Measurements from ENCODE around the gene PRKCD. TPM values are rescaled to one million over a fixed set of nuclear protein-coding genes. Genes with fewer than 3 reads are reported as not detected.

The PRKCD gene
- total RNA-seq, 1 experiment from 2014 or later, result 1.4 TPM

- CTCF ChIA-PET, result no interaction called here
Observed at GRCh38 chr3:53173107-53173506, 12.1 kb downstream of the PRKCD start.

GRCh38 chr3:53174346-53175250 is 13.6 kb downstream of the PRKCD start:
- H3K4me1 ChIP-seq (ENCODE audit: insufficient read depth, low read length, poor library complexity, severe bottlenecking), result no peaks in the 10 kb centered on the region
- CTCF ChIA-PET, result no interaction called here
- BruUV-seq (replicated peaks), result no TSS peak
- no peak overlapping the region for H3K4me3 ChIP-seq (ENCODE audit: low read depth, low read length, poor library complexity, severe bottlenecking)
- POLR2A ChIA-PET (ENCODE audit: low non-redundant PET), result no interaction called here
- H3K9me3 ChIP-seq (ENCODE audit: low read depth, low read length, poor library complexity, severe bottlenecking), result no peaks in the 10 kb centered on the region
- H3K27me3 ChIP-seq (replicated peaks; ENCODE audit: insufficient read depth, low read depth, low read length, poor library complexity), result no peaks in the 10 kb centered on the region
- no peak overlapping the region for H3K27ac ChIP-seq (ENCODE audit: low read depth, low read length, poor library complexity, severe bottlenecking)
- TF ChIP-seq CTCF (conservative IDR thresholded peaks at IDR 0.05; ENCODE audit: low read depth, low read length), result no peak
- TF ChIP-seq EZH2 (IDR thresholded peaks at IDR 0.05; ENCODE audit: borderline replicate concordance, low read depth, low read length, poor library complexity, severe bottlenecking), result no peak
- no peak for DNase-seq (ENCODE audit: low spot score)
- intact Hi-C loops (cut with micrococcal nuclease; ENCODE audit: unreplicated experiment), result no loop called here
- H3K36me3 ChIP-seq (ENCODE audit: insufficient read depth, low read length, poor library complexity, severe bottlenecking), result no peaks in the 10 kb centered on the region

More at GRCh38 chr3:53173107-53173506, 12.1 kb downstream of the PRKCD start:
- Histone ChIP-seq H3K4me3 (ENCODE audit: low read depth, low read length, poor library complexity, severe bottlenecking) (no peak overlapping the region), H3K27me3 (replicated peaks; ENCODE audit: insufficient read depth, low read depth, low read length, poor library complexity) (no peaks in the 10 kb centered on the region), H3K36me3 (ENCODE audit: insufficient read depth, low read length, poor library complexity, severe bottlenecking) (no peaks in the 10 kb centered on the region), H3K4me1 (ENCODE audit: insufficient read depth, low read length, poor library complexity, severe bottlenecking) (no peaks in the 10 kb centered on the region), H3K9me3 (ENCODE audit: low read depth, low read length, poor library complexity, severe bottlenecking) (no peaks in the 10 kb centered on the region), H3K27ac (ENCODE audit: low read depth, low read length, poor library complexity, severe bottlenecking) (no peak overlapping the region)
- DNase-seq (ENCODE audit: low spot score), result no peak
- no TSS peak for BruUV-seq (replicated peaks)
- POLR2A ChIA-PET (ENCODE audit: low non-redundant PET), result no interaction called here
- intact Hi-C loops (cut with micrococcal nuclease; ENCODE audit: unreplicated experiment), result no loop called here
- TF ChIP-seq EZH2 (IDR thresholded peaks at IDR 0.05; ENCODE audit: borderline replicate concordance, low read depth, low read length, poor library complexity, severe bottlenecking) (no peak), CTCF (conservative IDR thresholded peaks at IDR 0.05; ENCODE audit: low read depth, low read length) (no peak)

GRCh38 chr3:53175613-53176540 is 14.9 kb downstream of the PRKCD start:
- H3K27ac ChIP-seq (ENCODE audit: low read depth, low read length, poor library complexity, severe bottlenecking), result no peak overlapping the region
- H3K4me3 ChIP-seq (ENCODE audit: low read depth, low read length, poor library complexity, severe bottlenecking), result no peak overlapping the region
- no peaks in the 10 kb centered on the region for H3K4me1 ChIP-seq (ENCODE audit: insufficient read depth, low read length, poor library complexity, severe bottlenecking)
- intact Hi-C loops (cut with micrococcal nuclease; ENCODE audit: unreplicated experiment), result no loop called here
- no peaks in the 10 kb centered on the region for H3K27me3 ChIP-seq (replicated peaks; ENCODE audit: insufficient read depth, low read depth, low read length, poor library complexity)
- no peak for TF ChIP-seq EZH2 (IDR thresholded peaks at IDR 0.05; ENCODE audit: borderline replicate concordance, low read depth, low read length, poor library complexity, severe bottlenecking)
- no peak for TF ChIP-seq CTCF (conservative IDR thresholded peaks at IDR 0.05; ENCODE audit: low read depth, low read length)
- POLR2A ChIA-PET (ENCODE audit: low non-redundant PET), result no interaction called here
- DNase-seq (ENCODE audit: low spot score), result no peak
- BruUV-seq (replicated peaks), result no TSS peak
- CTCF ChIA-PET, result no interaction called here
- no peaks in the 10 kb centered on the region for H3K9me3 ChIP-seq (ENCODE audit: low read depth, low read length, poor library complexity, severe bottlenecking)
- no peaks in the 10 kb centered on the region for H3K36me3 ChIP-seq (ENCODE audit: insufficient read depth, low read length, poor library complexity, severe bottlenecking)

Measured in A673 (cell line).